Amygdala (tissue), 56 donors: ENCODE results near the gene PHF2.

ENCODE experiments used
- DNase-seq, 56 donors: peaks; one replicate each; lab custom pipeline; 2025; lab: John Stamatoyannopoulos, UW

PHF2 gene

GRCh38 chr9:93585695-93586094, 9.3 kb downstream of the PHF2 start:
- no peak for DNase-seq

- no peak for DNase-seq
These were observed 10.1 kb downstream of the PHF2 start for GRCh38 chr9:93586290-93587057.

- DNase-seq, result no peak
These were observed 10.9 kb downstream of the PHF2 start for GRCh38 chr9:93587284-93587650.

GRCh38 chr9:93587651-93588347, 11.4 kb downstream of the PHF2 start:
- DNase-seq, result no peak

- DNase-seq, result no peak
These were observed 12.5 kb downstream of the PHF2 start for GRCh38 chr9:93588641-93589609.

GRCh38 chr9:93589688-93590087, 13.3 kb downstream of the PHF2 start:
- no peak for DNase-seq

- no peak for DNase-seq
These were observed 14.3 kb downstream of the PHF2 start for GRCh38 chr9:93590609-93591234.

GRCh38 chr9:93591301-93592007, 15.1 kb downstream of the PHF2 start:
- no peak for DNase-seq

- DNase-seq, result no peak
These were observed 15.7 kb downstream of the PHF2 start for GRCh38 chr9:93592008-93592642.

- DNase-seq, result no peak
These were observed 16.2 kb downstream of the PHF2 start for GRCh38 chr9:93592643-93593021.

- DNase-seq, result no peak
These were observed 16.8 kb downstream of the PHF2 start for GRCh38 chr9:93593144-93593658.

GRCh38 chr9:93594041-93594756, 17.8 kb downstream of the PHF2 start:
- DNase-seq, result no peak

- no peak for DNase-seq
These were observed 19.1 kb downstream of the PHF2 start for GRCh38 chr9:93595461-93595860.

GRCh38 chr9:93595861-93596365, 19.5 kb downstream of the PHF2 start:
- DNase-seq, result no peak

- DNase-seq, result no peak
These were observed 20.0 kb downstream of the PHF2 start for GRCh38 chr9:93596399-93596798.

GRCh38 chr9:93597142-93597706, 20.8 kb downstream of the PHF2 start:
- DNase-seq, result no peak

- DNase-seq, result no peak
These were observed 21.7 kb downstream of the PHF2 start for GRCh38 chr9:93597871-93598646.
